ENCODE measurements around the gene FBXL16.

The FBXL16 gene

GRCh38 chr16:718389-718788, 12.8 kb upstream of the FBXL16 start:
- no peaks in the 10 kb centered on the region for H4K20me1 ChIP-seq (ENCODE audit: insufficient read depth, low read length, poor library complexity, severe bottlenecking)
- no peak overlapping the region for H3K4me3 ChIP-seq (ENCODE audit: low read length, poor library complexity, severe bottlenecking)
- H3K36me3 ChIP-seq (ENCODE audit: insufficient read depth, low read length), result no peaks in the 10 kb centered on the region
- no peak overlapping the region for H2AFZ ChIP-seq (ENCODE audit: low read length)
- no peak overlapping the region for H3K9ac ChIP-seq (ENCODE audit: low read depth, low read length, poor library complexity, severe bottlenecking)
- no peaks in the 10 kb centered on the region for H3K9me3 ChIP-seq (ENCODE audit: insufficient read depth, low read depth, low read length)
- no peaks in the 10 kb centered on the region for H3K79me2 ChIP-seq (ENCODE audit: insufficient read depth, low read length)
- TF ChIP-seq EZH2phosphoT487 (IDR thresholded peaks at IDR 0.05; ENCODE audit: borderline replicate concordance), result no peak
- H3K9me2 ChIP-seq (replicated peaks; ENCODE audit: low read depth, low read length), result no peaks in the 10 kb centered on the region
- H3K4me1 ChIP-seq (ENCODE audit: insufficient read depth, low read length, poor library complexity, severe bottlenecking), result peaks cover 7% of the 10 kb centered on the region
- H3F3A ChIP-seq (ENCODE audit: low read depth), result no peaks in the 10 kb centered on the region
- H3K27me3 ChIP-seq (ENCODE audit: insufficient read depth, low read length, poor library complexity, severe bottlenecking), result no peaks in the 10 kb centered on the region
- no peak overlapping the region for H3K4me2 ChIP-seq (ENCODE audit: low read depth, low read length, poor library complexity, severe bottlenecking)

- H3K27me3 ChIP-seq (ENCODE audit: insufficient read depth, low read length, poor library complexity, severe bottlenecking), result no peaks in the 10 kb centered on the region
- no peaks in the 10 kb centered on the region for H3K36me3 ChIP-seq (ENCODE audit: insufficient read depth, low read length)
- no peak overlapping the region for H2AFZ ChIP-seq (ENCODE audit: low read length)
- H3K4me1 ChIP-seq (ENCODE audit: insufficient read depth, low read length, poor library complexity, severe bottlenecking), result peaks cover 7% of the 10 kb centered on the region
- TF ChIP-seq CTCF (conservative IDR thresholded peaks at IDR 0.05; ENCODE audit: low read length), result no peak
- no peak for TF ChIP-seq EZH2phosphoT487 (IDR thresholded peaks at IDR 0.05; ENCODE audit: borderline replicate concordance)
- no peak overlapping the region for H3K4me2 ChIP-seq (ENCODE audit: low read depth, low read length, poor library complexity, severe bottlenecking)
- no peaks in the 10 kb centered on the region for H3K9me2 ChIP-seq (replicated peaks; ENCODE audit: low read depth, low read length)
- H3K4me3 ChIP-seq (ENCODE audit: low read length, poor library complexity, severe bottlenecking), result no peak overlapping the region
- H3K79me2 ChIP-seq (ENCODE audit: insufficient read depth, low read length), result no peaks in the 10 kb centered on the region
- H3K9me3 ChIP-seq (ENCODE audit: insufficient read depth, low read depth, low read length), result no peaks in the 10 kb centered on the region
- H3F3A ChIP-seq (ENCODE audit: low read depth), result no peaks in the 10 kb centered on the region
- no peaks in the 10 kb centered on the region for H4K20me1 ChIP-seq (ENCODE audit: insufficient read depth, low read length, poor library complexity, severe bottlenecking)
- H3K9ac ChIP-seq (ENCODE audit: low read depth, low read length, poor library complexity, severe bottlenecking), result no peak overlapping the region
Measured at GRCh38 chr16:717450-718245, 12.0 kb upstream of the FBXL16 start.

GRCh38 chr16:716768-717325, 11.2 kb upstream of the FBXL16 start:
- Histone ChIP-seq H3K9me2 (replicated peaks; ENCODE audit: low read depth, low read length) (no peaks in the 10 kb centered on the region), H3K36me3 (ENCODE audit: insufficient read depth, low read length) (no peaks in the 10 kb centered on the region), H3K4me3 (ENCODE audit: low read length, poor library complexity, severe bottlenecking) (no peak overlapping the region), H3K27me3 (ENCODE audit: insufficient read depth, low read length, poor library complexity, severe bottlenecking) (no peaks in the 10 kb centered on the region), H3K9ac (ENCODE audit: low read depth, low read length, poor library complexity, severe bottlenecking) (no peak overlapping the region), H3K4me2 (ENCODE audit: low read depth, low read length, poor library complexity, severe bottlenecking) (no peak overlapping the region), H2AFZ (ENCODE audit: low read length) (no peak overlapping the region), H3K9me3 (ENCODE audit: insufficient read depth, low read depth, low read length) (no peaks in the 10 kb centered on the region), H3K4me1 (ENCODE audit: insufficient read depth, low read length, poor library complexity, severe bottlenecking) (peaks cover 7% of the 10 kb centered on the region), H3F3A (ENCODE audit: low read depth) (no peaks in the 10 kb centered on the region), H4K20me1 (ENCODE audit: insufficient read depth, low read length, poor library complexity, severe bottlenecking) (no peaks in the 10 kb centered on the region), H3K79me2 (ENCODE audit: insufficient read depth, low read length) (no peaks in the 10 kb centered on the region)
- TF ChIP-seq CTCF (conservative IDR thresholded peaks at IDR 0.05; ENCODE audit: low read length), result no peak
- no peak for TF ChIP-seq EZH2phosphoT487 (IDR thresholded peaks at IDR 0.05; ENCODE audit: borderline replicate concordance)

All from Loucy (cell line).